RWPE2 (cell line): ENCODE data around the gene GAS7.

Experiments
- ATAC-seq: fragments of 200-7000 bp; cut with Tn5 transposase; 3 replicates; pipeline ENCODE4 v1.9.1; 2021; ENCODE audit warnings: low read depth
- DNase-seq: peaks from one replicate; pipeline ENCODE4 v3.0.0-alpha.2; 2020; ENCODE audit warnings: low spot score
- H3K27ac ChIP-seq: fragments of 450-650 bp; 2 replicates; pipeline ENCODE4 v1.5.1; 2017; ENCODE audit warnings: mild to moderate bottlenecking; ENCODE audit not compliant: poor library complexity, severe bottlenecking
- H3K27me3 ChIP-seq: fragments of 250-450 bp; sonication (Bioruptor Pico); 2 replicates; pipeline ENCODE4 v1.5.1; 2021; ENCODE audit warnings: mild to moderate bottlenecking, moderate library complexity; ENCODE audit not compliant: insufficient read depth, poor library complexity, severe bottlenecking
- H3K36me3 ChIP-seq: fragments of 250-450 bp; sonication (Bioruptor Pico); 2 replicates; pipeline ENCODE4 v1.5.1; 2020; ENCODE audit warnings: low read depth, mild to moderate bottlenecking, moderate library complexity
- H3K4me1 ChIP-seq: fragments of 250-450 bp; sonication (Bioruptor Pico); 2 replicates; pipeline ENCODE4 v1.5.1; 2021; ENCODE audit warnings: mild to moderate bottlenecking, moderate library complexity; ENCODE audit not compliant: insufficient read depth, poor library complexity, severe bottlenecking
- H3K4me3 ChIP-seq: fragments of 250-450 bp; sonication (Bioruptor Pico); 2 replicates; pipeline ENCODE4 v1.5.1; 2021; ENCODE audit warnings: mild to moderate bottlenecking, moderate library complexity; ENCODE audit not compliant: severe bottlenecking
- H3K9me3 ChIP-seq: fragments of 250-450 bp; sonication (Bioruptor Pico); 2 replicates; pipeline ENCODE4 v1.5.1; 2021; ENCODE audit warnings: mild to moderate bottlenecking, moderate library complexity; ENCODE audit not compliant: severe bottlenecking
- CTCF ChIP-seq: fragments of 450-650 bp; IDR thresholded peaks from one replicate; pipeline ENCODE4 v1.5.1; 2017; ENCODE audit warnings: mild to moderate bottlenecking, moderate library complexity; ENCODE audit not compliant: poor library complexity, severe bottlenecking

GAS7 gene

GRCh38 chr17:10109146-10109545 is 89.3 kb downstream of the GAS7 start:
- TF ChIP-seq CTCF = no peak
- Histone ChIP-seq H3K4me1 (peaks cover 10% of the 10 kb centered on the region), H3K9me3 (no peaks in the 10 kb centered on the region), H3K27me3 (no peaks in the 10 kb centered on the region), H3K36me3 (no peaks in the 10 kb centered on the region), H3K27ac (no peak overlapping the region), H3K4me3 (no peak overlapping the region)
- ATAC-seq = no peak
- no peak for DNase-seq

GRCh38 chr17:10107316-10108165 is 90.9 kb downstream of the GAS7 start:
- Histone ChIP-seq H3K9me3 (no peaks in the 10 kb centered on the region), H3K4me3 (no peak overlapping the region), H3K27ac (no peak overlapping the region), H3K36me3 (no peaks in the 10 kb centered on the region), H3K27me3 (no peaks in the 10 kb centered on the region), H3K4me1 (peaks cover 9% of the 10 kb centered on the region)
- no peak for DNase-seq
- TF ChIP-seq CTCF = no peak
- ATAC-seq = no peak

GRCh38 chr17:10106067-10106466 is 92.3 kb downstream of the GAS7 start:
- Histone ChIP-seq H3K9me3 (no peaks in the 10 kb centered on the region), H3K36me3 (no peaks in the 10 kb centered on the region), H3K4me1 (peaks cover 9% of the 10 kb centered on the region), H3K27ac (no peak overlapping the region), H3K4me3 (no peak overlapping the region), H3K27me3 (no peaks in the 10 kb centered on the region)
- DNase-seq = no peak
- no peak for TF ChIP-seq CTCF
- no peak for ATAC-seq

GRCh38 chr17:10105513-10106001 is 92.8 kb downstream of the GAS7 start:
- peaks cover 9% of the 10 kb centered on the region for H3K4me1 ChIP-seq
- no peak for DNase-seq

More at GRCh38 chr17:10105513-10106001, 92.8 kb downstream of the GAS7 start:
- H3K4me3 ChIP-seq = no peak overlapping the region
- H3K9me3 ChIP-seq = no peaks in the 10 kb centered on the region
- ATAC-seq = peak; percentile 93
- no peak overlapping the region for H3K27ac ChIP-seq
- H3K36me3 ChIP-seq = no peaks in the 10 kb centered on the region
- no peaks in the 10 kb centered on the region for H3K27me3 ChIP-seq
- no peak for TF ChIP-seq CTCF
